ENCODE results near the gene UPF2. TPM values are rescaled to one million over a fixed set of nuclear protein-coding genes. Genes with fewer than 3 reads are reported as not detected.

The UPF2 gene
- total RNA-seq, 6 donors from 2014 or later: 16.0 to 44.0 (median 17.3) TPM

- H3K27me3 ChIP-seq: no peaks in the 10 kb centered on the region
- H3K4me1 ChIP-seq: peaks cover 0 to 7% (median 0%) of the 10 kb centered on the region in 4 donors
- H3K9me3 ChIP-seq: no peaks in the 10 kb centered on the region
- peak; percentile 12 to 58 for ATAC-seq (ENCODE audit: low FRiP score in 2 of 2)
- H3K27ac ChIP-seq: no peak overlapping the region
- 70 to 76% methylated on average over 8 of the region's 8 CpGs for WGBS, 2 donors
- DNase-seq: peak in 1 of 2 donors; percentile 70
- no peak for TF ChIP-seq CTCF (IDR thresholded peaks at IDR 0.05)
- TF ChIP-seq EP300 (IDR thresholded peaks at IDR 0.05): peak in 1 of 4 donors; percentile 15
- no peak overlapping the region for H3K4me3 ChIP-seq
- H3K36me3 ChIP-seq: peaks cover 6 to 88% (median 41%) of the 10 kb centered on the region in 4 donors
Measured at GRCh38 chr10:11930312-11930978, 112.2 kb downstream of the UPF2 start.

- WGBS, 2 donors: 94 to 97% methylated on average over 3 of the region's 3 CpGs
- Histone ChIP-seq H3K4me3 (no peak overlapping the region), H3K27me3 (no peaks in the 10 kb centered on the region), H3K9me3 (no peaks in the 10 kb centered on the region), H3K27ac (no peak overlapping the region), H3K4me1 (peaks cover 0 to 7% (median 0%) of the 10 kb centered on the region in 4 donors), H3K36me3 (peaks cover 3 to 89% (median 39%) of the 10 kb centered on the region in 4 donors)
- TF ChIP-seq POLR2AphosphoS5 (IDR thresholded peaks at IDR 0.05) (no peak), EP300 (IDR thresholded peaks at IDR 0.05) (no peak), CTCF (IDR thresholded peaks at IDR 0.05) (no peak), POLR2A (IDR thresholded peaks at IDR 0.05) (no peak)
- no peak for DNase-seq
- no peak for ATAC-seq (ENCODE audit: low FRiP score in 2 of 2)
Measured at GRCh38 chr10:11927746-11928145, 114.9 kb downstream of the UPF2 start.

GRCh38 chr10:11921800-11922392 is 120.7 kb downstream of the UPF2 start:
- WGBS, 2 donors: 64 to 72% methylated on average over 11 of the region's 11 CpGs
- ATAC-seq (ENCODE audit: low FRiP score in 2 of 2) (no peak), DNase-seq (no peak)
- Histone ChIP-seq H3K4me3 (no peak overlapping the region), H3K27me3 (no peaks in the 10 kb centered on the region), H3K27ac (peak overlapping the region in 1 of 4 donors; percentile 7), H3K4me1 (no peaks in the 10 kb centered on the region), H3K9me3 (no peaks in the 10 kb centered on the region), H3K36me3 (peaks cover 0 to 71% (median 33%) of the 10 kb centered on the region in 4 donors)
- TF ChIP-seq CTCF (IDR thresholded peaks at IDR 0.05): no peak
- no peak for TF ChIP-seq EP300 (IDR thresholded peaks at IDR 0.05)
- TF ChIP-seq POLR2AphosphoS5 (IDR thresholded peaks at IDR 0.05): no peak
- no peak for TF ChIP-seq POLR2A (IDR thresholded peaks at IDR 0.05)

DNA sequence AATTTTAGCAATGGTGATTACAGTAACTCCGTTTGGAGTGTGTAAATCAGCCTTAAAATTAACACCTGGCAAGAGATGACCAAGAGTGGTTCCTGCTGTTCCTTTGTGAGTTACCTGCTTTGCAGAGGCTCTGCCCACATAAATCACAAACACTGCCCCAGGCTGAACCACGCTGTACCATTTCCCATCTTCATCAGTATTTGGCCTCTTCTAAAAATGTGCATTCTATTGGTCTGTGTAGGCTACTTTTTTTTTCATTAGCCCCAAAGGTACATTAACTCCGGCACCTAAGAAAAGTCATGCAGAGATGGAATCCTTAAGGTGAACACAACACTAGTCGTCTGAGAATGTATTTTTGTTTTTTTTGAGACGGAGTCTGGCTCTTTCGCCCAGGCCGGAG is 123.3 kb downstream of the UPF2 start:
- Histone ChIP-seq H3K9me3 (no peaks in the 10 kb centered on the region), H3K27ac (no peak overlapping the region), H3K27me3 (no peaks in the 10 kb centered on the region), H3K4me1 (no peaks in the 10 kb centered on the region), H3K36me3 (peaks cover 0 to 47% (median 21%) of the 10 kb centered on the region in 4 donors), H3K4me3 (no peak overlapping the region)
- DNase-seq: no peak
- ATAC-seq (ENCODE audit: low FRiP score in 2 of 2): no peak
- 88 to 90% methylated on average over 7 of the region's 7 CpGs for WGBS, 2 donors
- no peak for TF ChIP-seq CTCF (IDR thresholded peaks at IDR 0.05)
- no peak for TF ChIP-seq EP300 (IDR thresholded peaks at IDR 0.05)
- no peak for TF ChIP-seq POLR2A (IDR thresholded peaks at IDR 0.05)
- TF ChIP-seq POLR2AphosphoS5 (IDR thresholded peaks at IDR 0.05): no peak
